GM19099 (cell line): Measurements from ENCODE around the gene ZNF385D.

Source experiments
- POLR2A ChIP-seq: IDR thresholded peaks from 3 replicates; pipeline ENCODE4 v1.6.1; 2011; ENCODE audit warnings: low read depth; ENCODE audit not compliant: insufficient read length; ENCODE audit errors: extremely low read depth

The ZNF385D gene

GRCh38 chr3:21531909-21532308, 219.1 kb downstream of the ZNF385D start:
- TF ChIP-seq POLR2A: no peak

- TF ChIP-seq POLR2A: no peak
These were observed 222.6 kb downstream of the ZNF385D start for GRCh38 chr3:21528291-21528995.

GRCh38 chr3:21526461-21526860, 224.5 kb downstream of the ZNF385D start:
- no peak for TF ChIP-seq POLR2A

- TF ChIP-seq POLR2A: no peak
These were observed 226.9 kb downstream of the ZNF385D start for GRCh38 chr3:21524133-21524532.

GRCh38 chr3:21520106-21520963, 230.7 kb downstream of the ZNF385D start:
- no peak for TF ChIP-seq POLR2A

- no peak for TF ChIP-seq POLR2A
These were observed 233.8 kb downstream of the ZNF385D start for GRCh38 chr3:21517184-21517583.

- TF ChIP-seq POLR2A: no peak
These were observed 235.6 kb downstream of the ZNF385D start for GRCh38 chr3:21515417-21515816.

- TF ChIP-seq POLR2A: no peak
These were observed 241.1 kb downstream of the ZNF385D start for GRCh38 chr3:21509731-21510470.

- TF ChIP-seq POLR2A: no peak
These were observed 242.8 kb downstream of the ZNF385D start for GRCh38 chr3:21508246-21508645.

GRCh38 chr3:21505711-21506460, 245.1 kb downstream of the ZNF385D start:
- TF ChIP-seq POLR2A: no peak

- TF ChIP-seq POLR2A: no peak
These were observed 248.4 kb downstream of the ZNF385D start for GRCh38 chr3:21502656-21503055.

- TF ChIP-seq POLR2A: no peak
These were observed 250.2 kb downstream of the ZNF385D start for GRCh38 chr3:21500834-21501233.

- no peak for TF ChIP-seq POLR2A
These were observed 263.5 kb downstream of the ZNF385D start for GRCh38 chr3:21487520-21487919.

- TF ChIP-seq POLR2A: no peak
These were observed 266.2 kb downstream of the ZNF385D start for GRCh38 chr3:21484828-21485144.
